CD4-positive, alpha-beta T cell treated with Interleukin-12 subunit alpha and Interleukin-12 subunit beta, for 1 hour (primary cell): Measurements from ENCODE around the gene OSGEPL1.
"Not testable (repeated sequence)": the region's sequence is repeated elsewhere in the genome, so short reads cannot be mapped to it uniquely, and the experiment has no call there.

Experiments used
- DNase-seq: peaks from one replicate; pipeline ENCODE4 v3.0.0-alpha.2; 2020

OSGEPL1 gene

DNA sequence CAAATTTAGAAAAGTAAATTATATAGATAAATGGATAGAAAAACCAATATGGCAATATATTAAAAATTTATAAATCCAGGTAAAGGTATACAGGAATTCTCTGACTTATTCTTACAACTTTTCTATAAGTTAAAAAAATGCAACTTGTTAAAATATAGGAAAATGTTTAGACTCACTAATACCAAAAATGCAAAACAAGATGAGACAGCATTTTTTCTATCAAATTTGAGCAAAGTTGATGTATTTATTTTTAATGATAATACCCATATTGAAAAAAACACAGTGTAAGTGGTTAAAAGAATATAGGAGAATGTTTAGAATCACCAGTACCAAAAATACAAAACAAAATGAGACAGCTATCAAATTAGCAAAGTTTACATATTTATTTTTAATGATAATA is 35.7 kb downstream of the OSGEPL1 start:
- DNase-seq: no peak

DNA sequence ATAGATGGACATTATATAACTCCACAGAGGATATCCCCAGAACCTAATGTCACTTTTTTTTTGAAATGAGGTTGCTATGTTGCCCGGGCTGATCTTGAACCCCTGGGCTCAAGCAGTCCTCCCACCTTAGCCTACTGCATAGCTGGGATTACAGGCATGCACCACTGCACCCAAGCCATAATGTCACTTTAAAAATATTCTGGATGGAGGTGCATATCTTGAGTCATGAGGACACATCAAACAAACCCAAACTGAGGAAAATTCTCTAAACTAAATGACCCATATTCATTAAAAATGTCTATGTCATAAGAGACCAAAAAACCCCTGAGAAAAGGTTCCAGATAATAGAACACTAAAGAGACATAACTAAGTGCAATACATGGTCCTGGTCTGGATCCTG is 36.3 kb downstream of the OSGEPL1 start:
- no peak for DNase-seq

DNA sequence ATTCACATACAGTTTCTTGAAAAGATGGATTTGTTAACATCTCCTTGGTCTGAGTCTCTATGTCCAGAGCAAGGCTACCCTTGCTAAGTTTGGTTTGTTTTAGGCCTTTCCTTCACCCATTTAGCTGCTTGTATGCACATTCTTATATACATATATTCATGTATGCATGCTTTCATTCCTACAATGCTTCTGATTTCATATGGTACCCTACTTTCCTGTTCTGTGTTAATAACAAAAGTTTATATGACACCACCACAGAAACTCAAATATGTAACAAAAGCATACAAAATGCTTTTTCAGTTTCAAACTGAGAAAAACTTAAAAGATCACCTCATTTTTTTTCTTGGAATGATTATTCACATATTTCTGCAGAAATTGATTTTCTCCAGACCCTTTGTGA is 39.4 kb downstream of the OSGEPL1 start:
- DNase-seq: no peak

GRCh38 chr2:189719571-189719970 is 43.0 kb downstream of the OSGEPL1 start:
- DNase-seq: no peak

GRCh38 chr2:189717593-189717992 is 45.0 kb downstream of the OSGEPL1 start:
- DNase-seq: not testable (repeated sequence)

DNA sequence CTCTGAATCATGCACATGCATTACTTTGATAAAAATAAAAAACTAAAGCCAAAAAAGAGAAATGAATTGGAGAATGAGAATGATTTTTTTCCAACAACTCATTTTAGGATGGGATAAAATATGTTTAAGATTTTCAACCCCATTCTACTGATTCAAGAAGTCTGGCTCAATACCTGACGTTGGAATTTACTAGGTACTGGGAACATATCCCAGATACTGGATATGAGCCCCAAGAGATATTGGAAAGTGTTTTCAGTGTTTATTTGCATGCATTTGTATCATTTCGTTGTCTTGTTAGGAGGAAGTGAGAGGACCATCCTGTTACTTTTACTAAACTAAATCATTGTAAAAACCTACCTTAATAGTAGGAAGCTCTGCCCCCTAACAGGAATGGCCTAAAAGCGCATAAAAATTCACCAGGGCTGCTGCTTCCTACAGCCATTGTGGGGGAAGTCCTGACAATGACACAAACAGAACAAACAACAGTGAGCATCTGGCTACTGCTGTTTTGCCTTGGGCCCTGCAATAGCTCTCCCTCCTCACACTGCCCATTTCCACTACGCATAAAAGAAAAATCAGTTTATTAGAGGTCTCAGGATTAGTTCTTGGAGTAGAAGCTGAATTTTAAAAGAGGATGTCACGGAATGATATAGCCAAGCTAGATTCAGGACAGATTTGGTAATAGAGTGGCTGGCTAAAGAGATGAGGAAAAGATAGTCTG is 52.9 kb downstream of the OSGEPL1 start:
- no peak for DNase-seq

DNA sequence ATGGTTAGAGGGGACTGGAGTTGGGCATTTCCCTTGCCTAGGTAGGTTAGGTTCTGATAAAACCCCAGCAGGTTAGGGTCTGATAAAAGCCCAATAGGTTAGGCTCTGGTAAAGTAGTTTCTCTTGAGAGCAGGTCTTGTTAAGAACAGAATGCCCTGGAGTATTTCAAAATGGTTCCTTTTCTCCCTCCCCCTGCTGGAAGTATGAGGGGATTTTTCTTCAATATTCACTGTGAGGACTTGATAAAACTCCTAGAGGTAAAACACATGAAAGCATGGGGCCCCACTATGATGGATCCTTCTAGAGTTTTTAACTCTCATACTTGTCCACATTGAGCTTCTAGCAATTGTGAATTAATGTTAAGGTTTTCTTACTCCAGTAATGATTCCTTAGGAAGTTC is 60.5 kb downstream of the OSGEPL1 start:
- no peak for DNase-seq

GRCh38 chr2:189700681-189701080 is 61.9 kb downstream of the OSGEPL1 start:
- no peak for DNase-seq

DNA sequence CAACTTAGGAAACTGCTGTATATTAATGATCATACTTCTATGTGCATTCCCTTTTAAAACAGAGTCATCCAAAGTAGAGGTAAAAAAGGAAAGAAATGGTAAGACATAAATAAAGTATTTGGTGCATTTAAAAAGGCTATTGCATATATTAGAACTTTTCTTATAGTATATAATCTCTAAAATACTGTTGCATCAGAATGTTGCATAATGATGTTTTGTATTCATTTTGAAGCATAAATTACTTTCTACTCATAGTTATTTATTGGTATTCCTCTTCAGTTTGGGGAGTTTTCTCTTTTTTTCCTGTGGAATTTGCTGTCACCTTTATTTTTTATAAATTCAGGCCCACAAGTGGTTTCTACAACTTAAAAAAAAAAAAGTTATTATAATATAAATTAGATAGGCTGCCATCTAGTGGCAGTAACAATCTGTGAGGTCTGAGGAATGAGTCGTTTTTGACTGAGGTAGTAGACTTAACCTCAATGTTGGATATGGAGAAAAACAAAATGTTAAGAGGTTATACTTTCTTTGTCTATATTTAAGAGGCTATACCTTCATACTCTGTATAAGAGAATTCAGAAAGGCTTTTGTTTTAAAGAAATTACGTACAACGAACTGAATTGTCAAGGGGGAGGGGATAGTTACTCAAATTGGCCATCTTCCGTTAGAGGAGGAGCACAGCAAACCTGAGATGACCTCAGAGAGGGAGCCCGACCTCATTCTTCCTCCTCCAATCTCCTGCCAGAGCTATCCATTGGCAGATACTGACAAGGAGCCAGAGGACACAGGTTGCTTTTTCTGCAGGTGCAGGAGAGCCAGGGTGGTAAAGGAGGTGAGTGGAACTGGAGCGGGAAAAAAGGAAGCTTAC is 64.3 kb downstream of the OSGEPL1 start:
- peak; percentile 64 for DNase-seq
